HEK293T (cell line): ENCODE measurements around the gene CNPY3.

Experiments used
- ARNT ChIP-seq: fragments of 450-650 bp; IDR thresholded peaks from 2 replicates; pipeline ENCODE4 v1.6.1; 2017; ENCODE audit warnings: mild to moderate bottlenecking
- BHLHE40 ChIP-seq: fragments of 450-650 bp; IDR thresholded peaks from 2 replicates; pipeline ENCODE4 v1.6.1; 2016; ENCODE audit warnings: mild to moderate bottlenecking, moderate library complexity, borderline replicate concordance
- CTBP1 ChIP-seq: fragments of 450-650 bp; IDR thresholded peaks from 2 replicates; pipeline ENCODE4 v1.6.1; 2016; ENCODE audit warnings: borderline replicate concordance
- ELF4 ChIP-seq: fragments of 450-650 bp; IDR thresholded peaks from 2 replicates; pipeline ENCODE4 v1.6.1; 2017; ENCODE audit warnings: antibody characterized with exemption
- FOXA1 ChIP-seq: fragments of 450-650 bp; IDR thresholded peaks from 2 replicates; pipeline ENCODE4 v1.6.1; 2016; ENCODE audit warnings: mild to moderate bottlenecking
- FOXK2 ChIP-seq: fragments of 450-650 bp; IDR thresholded peaks from 2 replicates; pipeline ENCODE4 v1.6.1; 2016; ENCODE audit warnings: mild to moderate bottlenecking
- FOXM1 ChIP-seq: fragments of 450-650 bp; IDR thresholded peaks from 2 replicates; pipeline ENCODE4 v1.6.1; 2017; ENCODE audit warnings: mild to moderate bottlenecking, borderline replicate concordance
- L3MBTL2 ChIP-seq: fragments of 450-650 bp; conservative IDR thresholded peaks from 2 replicates; pipeline ENCODE4 v1.6.1; 2016; ENCODE audit warnings: mild to moderate bottlenecking
- LEF1 ChIP-seq: fragments of 450-650 bp; IDR thresholded peaks from 2 replicates; pipeline ENCODE4 v1.6.1; 2017; ENCODE audit warnings: mild to moderate bottlenecking, borderline replicate concordance
- NFRKB ChIP-seq: fragments of 450-650 bp; IDR thresholded peaks from 2 replicates; pipeline ENCODE4 v1.6.1; 2016; ENCODE audit warnings: mild to moderate bottlenecking, moderate library complexity
- SP1 ChIP-seq: fragments of 450-650 bp; IDR thresholded peaks from 2 replicates; pipeline ENCODE4 v1.6.1; 2017
- SUZ12 ChIP-seq: fragments of 450-650 bp; IDR thresholded peaks from 2 replicates; pipeline ENCODE4 v1.6.1; 2016; ENCODE audit warnings: mild to moderate bottlenecking
- TARDBP ChIP-seq: fragments of 450-650 bp; IDR thresholded peaks from 2 replicates; pipeline ENCODE4 v1.6.1; 2016

DNA sequence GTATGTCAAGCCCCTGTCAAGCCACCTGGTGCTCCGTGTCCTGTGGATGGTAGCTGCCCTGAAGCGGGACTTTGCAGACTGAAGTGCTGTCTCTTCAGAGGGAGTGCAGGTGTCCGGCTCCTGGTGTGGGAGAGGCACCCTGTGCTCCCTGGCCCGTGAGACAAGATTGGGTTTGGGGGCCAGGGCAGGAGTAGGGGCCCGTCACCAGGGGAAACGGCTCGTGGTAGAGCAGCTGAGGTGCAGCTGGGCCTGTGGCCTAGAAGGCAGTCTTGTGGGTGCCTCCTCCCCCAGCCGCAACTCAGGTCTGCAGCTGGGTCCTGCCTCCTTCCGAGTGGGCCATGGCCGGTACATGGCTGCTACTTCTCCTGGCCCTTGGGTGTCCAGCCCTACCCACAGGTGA, 13.5 kb upstream of the CNPY3 start, which contains the start of gene PTCRA:
- TF ChIP-seq SUZ12 = no peak
- TF ChIP-seq CTBP1 = no peak
- TF ChIP-seq BHLHE40 = no peak
- TF ChIP-seq NFRKB = no peak
- TF ChIP-seq ELF4 = no peak
- no peak for TF ChIP-seq FOXM1
- TF ChIP-seq ARNT = no peak
- no peak for TF ChIP-seq FOXK2
- no peak for TF ChIP-seq FOXA1
- TF ChIP-seq SP1 = no peak
- no peak for TF ChIP-seq LEF1
- TF ChIP-seq TARDBP = no peak
- TF ChIP-seq L3MBTL2 = no peak
